Parathyroid adenoma (tissue), 2 donors: ENCODE measurements around the gene HLA-DQA2.
"Not testable (repeated sequence)": the region's sequence is repeated elsewhere in the genome, so short reads cannot be mapped to it uniquely, and the experiment has no call there.

Experiments
- H2AFZ ChIP-seq: fragments of 300-600 bp; sonication (generic); one replicate; pipeline ENCODE4 v1.7.0; 2017; ENCODE audit warnings: antibody characterized with exemption, mild to moderate bottlenecking
- H3K27ac ChIP-seq: fragments of 300-600 bp; sonication (generic); one replicate; pipeline ENCODE4 v1.7.0; 2017
- H3K27me3 ChIP-seq: fragments of 300-600 bp; sonication (generic); one replicate; pipeline ENCODE4 v1.7.0; 2017; ENCODE audit warnings: low read length; ENCODE audit not compliant: control insufficient read depth, insufficient read depth
- H3K36me3 ChIP-seq: fragments of 300-600 bp; sonication (generic); one replicate; pipeline ENCODE4 v1.7.0; 2017; ENCODE audit warnings: low read length; ENCODE audit not compliant: control insufficient read depth, insufficient read depth
- H3K4me1 ChIP-seq: fragments of 300-600 bp; sonication (generic); one replicate; pipeline ENCODE4 v1.7.0; 2017; ENCODE audit warnings: control low read depth
- H3K4me2 ChIP-seq: fragments of 300-600 bp; sonication (generic); one replicate; pipeline ENCODE4 v1.7.0; 2017; ENCODE audit warnings: low read length
- H3K4me3 ChIP-seq: fragments of 300-600 bp; sonication (generic); one replicate; pipeline ENCODE4 v1.7.0; 2017; ENCODE audit warnings: low read depth, low read length
- H3K79me2 ChIP-seq: fragments of 300-600 bp; sonication (generic); one replicate; pipeline ENCODE4 v1.7.0; 2017; ENCODE audit warnings: control low read depth
- H3K9ac ChIP-seq: fragments of 300-600 bp; sonication (generic); one replicate; pipeline ENCODE4 v1.7.0; 2017; ENCODE audit warnings: mild to moderate bottlenecking
- H3K9me3 ChIP-seq: fragments of 300-600 bp; sonication (generic); one replicate; pipeline ENCODE4 v1.7.0; 2017; ENCODE audit warnings: low read length; ENCODE audit not compliant: control insufficient read depth
- CTCF ChIP-seq: fragments of 300-600 bp; sonication (generic); IDR thresholded peaks from one replicate; pipeline ENCODE4 v1.7.0; 2017; ENCODE audit warnings: antibody characterized with exemption, mild to moderate bottlenecking
- donor health status: primary hyperparathyroidism.

Gene HLA-DQA2

GRCh38 chr6:32764048-32764447 is 22.9 kb downstream of the HLA-DQA2 start:
- H3K9me3 ChIP-seq: no peaks in the 10 kb centered on the region
- peaks cover 3% of the 10 kb centered on the region for H3K27me3 ChIP-seq
- no peak overlapping the region for H3K4me2 ChIP-seq
- no peak overlapping the region for H3K4me3 ChIP-seq
- H3K27ac ChIP-seq: no peak overlapping the region
- no peaks in the 10 kb centered on the region for H3K4me1 ChIP-seq
- H2AFZ ChIP-seq: no peak overlapping the region
- no peaks in the 10 kb centered on the region for H3K79me2 ChIP-seq
- TF ChIP-seq CTCF: no peak
- H3K36me3 ChIP-seq: no peaks in the 10 kb centered on the region
- no peak overlapping the region for H3K9ac ChIP-seq

GRCh38 chr6:32772656-32773055 is 31.5 kb downstream of the HLA-DQA2 start:
- Histone ChIP-seq H2AFZ (no peak overlapping the region), H3K4me2 (no peak overlapping the region), H3K4me3 (no peak overlapping the region), H3K79me2 (no peaks in the 10 kb centered on the region), H3K4me1 (no peaks in the 10 kb centered on the region), H3K27ac (no peak overlapping the region), H3K27me3 (no peaks in the 10 kb centered on the region), H3K36me3 (no peaks in the 10 kb centered on the region), H3K9me3 (no peaks in the 10 kb centered on the region), H3K9ac (no peak overlapping the region)
- TF ChIP-seq CTCF: no peak

- H3K27ac ChIP-seq: no peak overlapping the region
These were observed 33.2 kb downstream of the HLA-DQA2 start for GRCh38 chr6:32774426-32774825.

GRCh38 chr6:32775071-32775470 is 33.9 kb downstream of the HLA-DQA2 start:
- Histone ChIP-seq H3K4me3 (no peak overlapping the region), H3K27me3 (no peaks in the 10 kb centered on the region), H3K9me3 (no peaks in the 10 kb centered on the region), H3K36me3 (no peaks in the 10 kb centered on the region), H3K4me2 (no peak overlapping the region), H2AFZ (no peak overlapping the region), H3K79me2 (no peaks in the 10 kb centered on the region), H3K9ac (no peak overlapping the region), H3K4me1 (no peaks in the 10 kb centered on the region), H3K27ac (no peak overlapping the region)
- TF ChIP-seq CTCF: no peak

More at GRCh38 chr6:32774426-32774825, 33.2 kb downstream of the HLA-DQA2 start:
- Histone ChIP-seq H3K36me3 (no peaks in the 10 kb centered on the region), H2AFZ (no peak overlapping the region), H3K9me3 (no peaks in the 10 kb centered on the region), H3K4me2 (no peak overlapping the region), H3K4me3 (no peak overlapping the region), H3K27me3 (no peaks in the 10 kb centered on the region), H3K4me1 (no peaks in the 10 kb centered on the region), H3K79me2 (no peaks in the 10 kb centered on the region), H3K9ac (no peak overlapping the region)
- TF ChIP-seq CTCF: no peak

GRCh38 chr6:32779036-32779435 is 37.8 kb downstream of the HLA-DQA2 start:
- Histone ChIP-seq H3K27ac (no peak overlapping the region), H3K79me2 (no peaks in the 10 kb centered on the region), H3K4me3 (no peak overlapping the region), H3K9ac (no peak overlapping the region), H3K9me3 (no peaks in the 10 kb centered on the region), H3K4me1 (no peaks in the 10 kb centered on the region), H2AFZ (no peak overlapping the region), H3K4me2 (no peak overlapping the region), H3K36me3 (no peaks in the 10 kb centered on the region), H3K27me3 (no peaks in the 10 kb centered on the region)
- TF ChIP-seq CTCF: no peak

GRCh38 chr6:32782923-32783322 is 41.7 kb downstream of the HLA-DQA2 start:
- not testable (repeated sequence) for H3K79me2 ChIP-seq, H3K9me3 ChIP-seq, H3K27ac ChIP-seq, H3K27me3 ChIP-seq, H3K4me3 ChIP-seq, H3K9ac ChIP-seq, H3K4me1 ChIP-seq, H3K36me3 ChIP-seq, H3K4me2 ChIP-seq, H2AFZ ChIP-seq
